NCI-H2196 treated with DMSO at 0.1 percent for 48 hours (cell line): ENCODE measurements around the gene MEGF8.

ENCODE experiments used
- DNase-seq: peaks from one replicate; lab custom pipeline; 2025; ENCODE audit not compliant: unreplicated experiment; lab: John Stamatoyannopoulos, UW

Gene MEGF8

DNA sequence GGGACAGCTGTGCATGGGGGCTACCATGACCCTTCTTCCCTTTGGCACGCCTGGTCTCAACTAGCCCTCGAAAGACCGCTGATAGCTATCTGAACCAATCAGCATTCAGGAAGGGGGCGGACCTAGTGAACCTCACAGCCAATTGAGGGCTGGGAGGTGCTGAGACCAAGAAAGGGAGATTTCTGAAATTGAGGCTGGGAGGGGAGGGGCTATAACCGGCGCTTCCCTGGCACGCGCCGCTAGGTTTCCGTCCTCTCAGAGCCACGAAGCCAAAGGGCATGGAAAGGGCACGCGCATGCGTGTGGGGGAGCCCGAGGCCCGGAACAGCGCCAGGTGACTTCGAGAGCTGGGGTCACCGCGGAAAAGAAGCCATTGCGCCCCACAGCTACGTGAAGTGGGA is 18.8 kb upstream of the MEGF8 start:
- no peak for DNase-seq

DNA sequence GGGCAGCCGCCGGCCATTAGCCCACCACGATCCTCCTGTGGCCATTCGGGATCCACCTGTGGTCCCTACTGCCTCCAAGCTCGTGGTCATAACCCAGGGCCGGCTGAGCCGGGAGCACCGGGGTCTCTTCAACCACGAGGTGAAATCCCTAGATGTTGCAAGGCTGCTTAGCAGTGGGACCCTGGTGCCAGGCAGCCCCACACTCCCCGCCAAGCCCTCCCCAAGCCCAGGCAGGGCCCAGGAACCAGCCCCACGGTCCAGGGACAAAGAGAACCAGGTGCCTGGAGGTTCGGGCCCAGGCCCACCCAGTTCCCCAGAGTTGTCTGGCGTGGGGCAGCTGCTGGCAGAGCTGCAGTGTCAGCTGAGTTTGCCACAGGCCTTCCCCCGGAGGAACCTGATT is 15.7 kb upstream of the MEGF8 start:
- no peak for DNase-seq

- DNase-seq: no peak
These were observed 13.8 kb upstream of the MEGF8 start for GRCh38 chr19:42311657-42312056.

DNA sequence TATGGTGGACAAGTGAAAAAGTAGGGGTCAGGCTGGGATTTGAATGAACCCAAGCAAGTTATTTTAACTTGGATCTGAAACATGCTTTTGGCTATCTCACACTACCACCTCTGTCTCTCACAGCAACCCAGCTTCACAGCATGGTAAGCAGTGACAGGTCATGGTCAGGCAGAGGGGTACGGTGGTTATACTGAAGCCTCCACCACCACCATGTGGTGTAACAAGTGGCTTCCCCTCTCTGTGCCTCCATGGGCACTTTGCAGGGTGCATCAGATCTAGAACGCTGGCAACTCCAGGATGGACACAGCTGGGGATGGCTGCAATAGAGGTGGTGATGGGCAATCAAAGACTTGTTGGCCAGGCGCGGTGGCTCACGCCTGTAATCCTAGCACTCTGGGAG is 13.1 kb upstream of the MEGF8 start:
- DNase-seq: no peak

DNA sequence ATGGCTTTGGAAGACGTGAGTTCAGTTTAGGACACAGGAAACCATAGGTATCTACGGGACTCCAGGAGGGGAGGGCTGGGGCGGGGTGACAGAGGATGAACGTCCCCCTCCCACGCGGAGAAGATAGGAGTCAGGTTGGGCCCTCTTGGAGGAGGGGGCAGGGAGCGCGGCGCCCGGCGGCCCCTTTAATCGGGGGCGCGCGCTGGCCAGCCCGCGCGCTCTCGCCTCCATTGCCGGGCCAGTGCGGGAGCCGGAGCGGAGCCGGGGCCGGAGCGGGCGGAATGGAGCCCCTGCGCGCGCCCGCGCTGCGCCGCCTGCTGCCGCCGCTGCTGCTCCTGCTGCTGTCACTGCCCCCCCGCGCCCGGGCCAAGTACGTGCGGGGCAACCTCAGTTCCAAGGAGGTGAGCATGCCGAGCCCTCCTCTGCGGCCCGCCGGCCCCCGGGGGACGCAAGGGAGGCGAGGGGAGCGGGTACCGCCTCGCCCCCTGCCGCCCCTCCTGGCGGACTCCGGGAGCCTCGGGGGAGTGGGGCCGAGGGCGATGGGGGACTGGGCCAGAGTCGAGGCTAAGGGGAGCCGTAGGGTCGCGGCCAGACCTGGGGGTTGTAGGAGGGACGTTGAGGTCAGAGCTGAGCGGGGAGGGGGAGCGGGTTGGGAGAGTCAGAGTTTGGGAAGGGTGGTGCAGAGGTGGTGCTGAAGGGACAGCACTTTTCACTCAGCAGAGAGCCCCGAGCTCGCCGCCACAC is 12.2 kb upstream of the MEGF8 start, which contains the start of gene TMEM145:
TSS of gene TMEM145 (plus strand) at position 214 of the 744 bp plus-strand sequence. CDS start at position 282, 68 bp downstream.
- DNase-seq: peak; percentile 40

- no peak for DNase-seq
These were observed 11.3 kb upstream of the MEGF8 start for GRCh38 chr19:42313840-42314755.

- no peak for DNase-seq
These were observed 10.4 kb upstream of the MEGF8 start for GRCh38 chr19:42315024-42315423.

- peak; percentile 87 for DNase-seq
These were observed 8.9 kb upstream of the MEGF8 start for GRCh38 chr19:42316223-42317211.

GRCh38 chr19:42317535-42317934 is 7.9 kb upstream of the MEGF8 start:
- DNase-seq: no peak

GRCh38 chr19:42322305-42322704 is 3.1 kb upstream of the MEGF8 start:
- DNase-seq: no peak

DNA sequence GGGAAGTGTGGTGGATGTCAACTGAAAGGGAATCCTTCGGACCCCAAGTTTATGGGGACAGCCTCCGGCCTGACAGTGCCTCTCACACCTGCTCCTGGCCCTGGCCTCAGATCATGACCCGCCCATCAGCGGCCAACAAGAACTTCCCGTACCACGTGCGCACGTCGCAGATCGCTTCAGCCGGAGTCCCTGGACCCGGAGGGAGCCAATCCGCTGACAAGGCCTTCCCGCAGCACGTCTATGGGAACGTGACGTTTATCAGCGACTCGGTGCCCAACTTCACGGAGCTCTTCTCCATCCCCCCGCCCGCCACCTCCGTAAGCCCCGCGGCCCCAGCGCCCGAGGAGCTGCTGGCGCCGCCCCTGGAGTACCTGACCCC is 2.0 kb upstream of the MEGF8 start:
- no peak for DNase-seq

DNA sequence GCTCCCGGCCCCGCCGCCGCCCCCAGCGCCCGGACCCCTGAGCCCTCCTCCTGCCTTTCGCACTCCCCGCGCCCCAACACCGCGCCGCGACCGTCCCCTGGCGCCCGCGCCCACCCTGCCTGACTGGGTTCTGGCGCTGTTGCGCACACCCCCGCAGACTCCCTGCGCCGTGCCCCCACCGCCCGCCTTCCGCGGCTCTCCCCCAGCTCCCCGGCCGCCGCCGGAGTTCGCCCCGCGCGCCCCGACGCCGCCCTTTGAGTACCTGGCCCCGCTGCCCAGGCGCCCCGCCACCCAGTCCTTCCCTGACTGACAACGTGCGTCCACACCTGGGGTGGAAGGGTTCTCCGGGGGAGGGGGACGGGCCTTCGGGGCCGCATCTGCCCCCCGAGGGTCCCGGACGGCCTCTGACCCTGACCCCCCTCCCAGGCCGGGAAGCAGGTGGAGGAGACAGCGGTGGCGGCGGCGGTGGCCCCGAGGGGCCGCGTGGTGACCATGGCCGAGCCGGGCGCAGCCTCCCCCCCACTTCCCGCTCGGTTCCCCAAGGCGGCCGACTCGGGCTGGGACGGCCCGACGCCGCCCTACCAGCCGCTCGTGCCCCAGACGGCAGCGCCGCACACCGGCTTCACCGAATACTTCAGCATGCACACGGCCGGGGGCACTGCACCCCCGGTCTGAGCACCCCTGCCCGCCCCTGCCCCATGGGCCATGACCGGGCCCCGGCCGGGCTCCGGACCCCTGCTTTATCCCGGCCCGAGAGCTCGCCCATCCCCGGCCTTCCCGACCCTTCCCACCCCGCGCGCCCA is 1.4 kb upstream of the MEGF8 start:
- DNase-seq: no peak

DNA sequence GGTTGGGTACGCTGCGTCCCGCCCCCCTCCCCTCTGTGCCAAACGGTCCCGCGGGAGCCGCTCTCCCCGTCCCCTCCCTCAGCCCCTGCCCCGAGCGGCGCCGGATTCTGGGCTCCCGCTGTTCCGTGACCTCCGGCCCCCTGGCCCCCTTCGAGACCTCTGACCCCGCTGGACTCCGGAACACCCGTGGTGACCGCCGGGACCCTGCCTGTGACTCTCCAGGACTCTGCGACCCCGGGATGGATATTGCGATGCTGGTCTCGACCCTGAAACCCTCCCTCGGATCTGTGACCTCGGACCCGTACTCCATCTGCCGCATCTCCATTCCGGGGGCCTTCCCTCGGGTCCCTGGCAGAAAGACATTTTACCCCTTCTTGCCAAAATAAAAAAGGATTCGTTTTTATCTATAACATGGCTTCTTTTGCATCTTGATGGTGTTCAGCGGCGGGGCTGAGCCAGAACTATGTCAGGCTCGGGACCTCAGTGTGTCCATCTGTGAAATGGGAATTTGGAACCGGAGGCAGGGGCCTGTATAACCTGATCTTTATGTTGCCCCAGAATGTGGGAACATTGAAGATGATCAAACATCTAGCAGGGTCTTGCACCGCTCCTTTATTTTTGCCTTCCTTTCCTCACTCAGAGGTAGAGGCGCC is 654 bp upstream of the MEGF8 start:
- no peak for DNase-seq

DNA sequence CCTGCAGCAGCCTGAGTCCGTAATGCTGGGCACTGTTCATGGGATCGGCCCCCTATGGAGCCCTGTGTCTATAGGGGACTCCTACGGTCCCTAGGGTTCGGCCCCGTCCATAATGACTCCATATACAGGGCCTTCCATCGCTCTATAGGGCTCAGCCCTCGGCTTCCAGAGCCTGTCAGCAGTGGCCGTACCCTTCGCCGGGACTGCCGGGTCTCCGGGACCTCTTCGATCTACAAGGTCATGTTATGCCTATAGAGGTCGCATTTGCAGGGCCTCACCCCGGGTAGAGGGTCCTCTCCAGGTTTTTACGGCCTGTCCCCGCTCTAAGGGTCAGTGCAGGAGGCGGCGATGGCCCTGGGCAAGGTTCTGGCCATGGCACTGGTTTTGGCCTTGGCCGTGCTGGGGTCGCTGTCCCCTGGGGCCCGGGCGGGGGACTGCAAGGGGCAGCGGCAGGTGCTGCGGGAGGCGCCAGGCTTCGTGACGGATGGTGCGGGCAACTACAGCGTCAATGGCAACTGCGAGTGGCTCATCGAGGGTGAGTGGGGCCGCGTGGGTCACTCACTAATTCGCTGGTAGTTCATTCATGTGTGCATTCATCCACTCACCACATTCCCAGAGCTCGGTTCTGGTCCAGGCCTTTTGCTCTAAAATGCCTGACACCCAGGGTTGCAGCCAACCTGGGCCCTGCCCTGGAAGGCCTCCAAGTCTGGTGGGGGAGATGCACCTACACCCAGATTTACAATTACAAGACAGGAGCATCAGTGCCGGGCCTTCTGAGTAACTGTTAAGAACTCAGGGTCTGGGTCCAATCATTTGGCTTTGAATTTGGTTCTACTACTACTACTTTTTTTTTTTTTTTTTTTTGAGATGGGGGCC is 699 bp downstream of the MEGF8 start:
- no peak for DNase-seq

DNA sequence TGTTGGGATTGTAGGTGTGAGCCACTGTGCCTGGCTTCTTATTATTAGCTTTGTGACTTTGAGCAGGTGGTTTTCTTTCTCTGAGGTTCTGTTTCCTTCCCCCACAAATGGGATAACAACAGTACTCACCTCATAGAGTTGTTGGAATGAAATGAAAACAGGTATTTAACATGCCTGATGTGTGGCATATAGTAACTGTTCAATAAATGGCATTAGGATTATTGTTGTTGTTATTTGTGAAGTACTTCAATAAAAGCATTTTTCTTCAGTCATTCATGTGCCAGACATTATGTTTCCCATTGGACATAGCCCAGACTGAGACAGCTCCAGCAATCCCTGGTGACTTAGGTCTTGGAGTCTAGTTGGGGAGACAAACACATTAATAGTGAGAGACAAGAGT is 1.5 kb downstream of the MEGF8 start:
- no peak for DNase-seq

DNA sequence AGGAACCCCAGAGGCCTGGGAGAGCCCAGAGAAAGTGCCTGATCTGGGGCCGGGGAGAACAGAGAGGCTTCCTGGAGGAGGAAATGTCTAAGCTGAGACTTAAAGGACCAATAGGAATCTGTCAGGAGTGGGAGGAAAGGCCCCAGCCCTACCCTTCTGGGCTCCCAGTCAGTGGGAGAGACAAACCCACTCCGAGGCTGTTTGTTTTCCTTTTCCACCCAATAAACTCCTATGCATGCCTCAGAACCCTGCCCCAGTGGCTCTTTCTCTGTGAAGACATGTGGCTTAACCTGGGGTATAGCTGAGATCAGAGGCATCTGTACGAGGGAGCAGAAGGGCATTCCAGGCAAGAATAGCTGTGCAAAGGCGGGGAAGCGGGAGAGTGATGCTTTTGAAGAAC is 1.9 kb downstream of the MEGF8 start:
- DNase-seq: no peak

- no peak for DNase-seq
These were observed 2.7 kb downstream of the MEGF8 start for GRCh38 chr19:42328106-42328505.

DNA sequence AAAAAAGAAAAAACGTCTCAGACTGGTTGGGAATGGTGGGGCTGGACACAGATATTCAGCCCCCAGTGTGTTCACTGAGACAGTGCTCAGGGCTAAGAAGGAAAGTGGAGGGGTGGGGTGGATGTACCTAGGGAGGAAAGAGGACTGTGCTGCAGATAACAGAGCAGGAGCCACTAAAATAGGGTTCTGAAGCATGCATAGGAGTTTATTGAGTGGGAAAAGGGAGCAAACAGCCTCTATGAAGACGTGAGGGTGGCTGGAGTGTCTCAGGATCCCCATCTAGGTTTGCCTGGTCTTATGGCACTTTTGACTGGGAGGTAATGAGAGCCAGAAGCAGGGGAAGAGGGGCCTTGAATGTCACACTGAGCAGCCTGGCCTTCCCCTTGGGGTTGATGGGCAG is 3.4 kb downstream of the MEGF8 start:
- DNase-seq: no peak

GRCh38 chr19:42330241-42330711 is 4.8 kb downstream of the MEGF8 start:
- no peak for DNase-seq
